Measurements from ENCODE around the gene GGACT.

The GGACT gene

DNA sequence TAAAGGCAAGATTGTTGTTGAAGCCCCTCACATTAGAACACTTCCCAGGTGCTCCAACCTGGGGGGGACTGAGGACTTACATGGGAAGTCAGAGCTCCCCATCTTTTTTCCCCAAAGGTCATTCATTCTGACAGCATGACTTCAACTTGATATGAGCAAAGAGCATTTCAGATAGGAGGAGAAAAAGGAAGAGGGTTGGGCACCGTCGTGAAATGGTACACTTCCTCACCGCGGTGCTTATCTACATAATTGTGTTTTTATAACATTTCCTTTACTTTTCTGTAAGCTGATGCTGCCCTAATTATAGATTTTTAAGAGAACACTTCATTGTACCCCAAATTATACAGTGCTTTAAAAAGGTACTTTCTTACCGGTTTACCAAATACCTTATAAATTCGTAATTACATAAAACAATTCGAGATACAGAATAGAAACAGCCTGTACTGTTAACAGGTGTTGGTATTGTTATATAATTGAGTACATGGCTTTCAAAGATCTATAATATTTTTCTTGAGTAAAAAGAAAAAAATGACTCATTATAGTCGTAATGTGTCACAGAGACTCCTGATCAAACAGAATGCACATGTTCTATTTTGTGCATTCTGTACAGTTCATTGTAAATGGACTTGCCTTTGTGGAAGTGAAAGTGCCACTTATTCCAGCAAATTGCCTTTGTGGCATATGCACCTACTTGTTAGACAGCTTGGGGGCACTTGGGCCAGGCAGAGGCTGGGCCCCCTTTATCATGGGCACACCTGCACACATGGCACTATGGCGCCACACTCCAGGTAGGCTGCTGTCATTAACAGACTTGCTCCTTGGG, 81.8 kb downstream of the GGACT start:
- no peak overlapping the region for H3K27ac ChIP-seq (ENCODE audit: insufficient read depth, low read depth, low read length, poor library complexity, severe bottlenecking)
- 88 to 95% methylated on average over 2 to 8 of the region's 9 CpGs for WGBS, 2 experiments

DNA sequence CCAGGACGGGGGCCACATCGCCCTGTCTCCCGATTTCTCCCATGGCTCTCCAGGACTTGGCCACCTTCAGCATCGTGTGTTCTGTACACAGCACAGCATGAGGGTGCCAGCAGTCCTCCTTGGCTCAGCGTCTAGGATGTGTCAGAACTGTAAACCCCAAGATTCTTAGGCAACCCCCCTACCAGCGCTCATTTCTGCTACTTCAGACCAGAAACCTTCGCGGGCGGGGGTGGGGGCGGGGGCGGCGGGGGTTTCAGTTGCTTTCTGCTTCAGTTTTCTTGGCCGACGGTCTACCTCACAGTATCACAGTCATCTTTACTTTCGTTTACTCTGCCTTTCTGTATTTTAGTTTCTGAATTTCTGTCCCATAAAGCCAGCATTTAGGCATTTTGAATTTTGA, 82.4 kb downstream of the GGACT start:
- 84 to 91% methylated on average over 15 of the region's 15 CpGs for WGBS, 2 experiments
- Histone ChIP-seq H3K4me3 (ENCODE audit: insufficient read depth, low read depth, low read length) (no peak overlapping the region), H3K36me3 (ENCODE audit: control insufficient read depth, insufficient read depth, low read length) (no peaks in the 10 kb centered on the region), H3K4me1 (ENCODE audit: control insufficient read depth, insufficient read depth, low read length) (peaks cover 9% of the 10 kb centered on the region), H3K27me3 (ENCODE audit: control insufficient read depth, insufficient read depth, low read length, poor library complexity, severe bottlenecking) (no peaks in the 10 kb centered on the region), H3K27ac (ENCODE audit: insufficient read depth, low read depth, low read length, poor library complexity, severe bottlenecking) (no peak overlapping the region), H3K9me3 (ENCODE audit: control insufficient read depth, low read length) (no peaks in the 10 kb centered on the region)

More for the DNA sequence above, 81.8 kb downstream of the GGACT start:
- no peaks in the 10 kb centered on the region for H3K36me3 ChIP-seq (ENCODE audit: control insufficient read depth, insufficient read depth, low read length)
- H3K9me3 ChIP-seq (ENCODE audit: control insufficient read depth, low read length), result no peaks in the 10 kb centered on the region
- no peak overlapping the region for H3K4me3 ChIP-seq (ENCODE audit: insufficient read depth, low read depth, low read length)
- H3K27me3 ChIP-seq (ENCODE audit: control insufficient read depth, insufficient read depth, low read length, poor library complexity, severe bottlenecking), result no peaks in the 10 kb centered on the region
- peaks cover 9% of the 10 kb centered on the region for H3K4me1 ChIP-seq (ENCODE audit: control insufficient read depth, insufficient read depth, low read length)

DNA sequence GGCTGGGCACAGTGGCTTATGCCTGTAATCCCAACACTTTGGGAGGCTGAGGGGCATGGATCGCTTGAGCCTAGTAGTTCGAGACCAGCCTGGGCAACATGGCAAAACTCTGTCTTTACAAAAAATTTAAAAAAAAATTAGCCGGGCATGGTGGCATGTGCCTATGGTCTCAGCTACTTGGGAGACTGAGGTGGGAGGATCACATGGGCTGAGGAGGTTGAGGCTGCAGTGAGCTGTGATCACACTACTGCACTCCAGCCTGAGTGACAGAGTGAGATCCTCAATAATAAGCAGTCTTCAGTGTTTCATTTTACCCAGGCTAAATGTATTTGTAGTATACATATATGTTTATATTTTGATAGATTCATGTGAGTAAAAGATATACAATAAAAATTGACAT, 85.0 kb downstream of the GGACT start:
- Histone ChIP-seq H3K27me3 (ENCODE audit: control insufficient read depth, insufficient read depth, low read length, poor library complexity, severe bottlenecking) (no peaks in the 10 kb centered on the region), H3K4me3 (ENCODE audit: insufficient read depth, low read depth, low read length) (no peak overlapping the region), H3K27ac (ENCODE audit: insufficient read depth, low read depth, low read length, poor library complexity, severe bottlenecking) (no peak overlapping the region), H3K9me3 (ENCODE audit: control insufficient read depth, low read length) (no peaks in the 10 kb centered on the region), H3K4me1 (ENCODE audit: control insufficient read depth, insufficient read depth, low read length) (no peaks in the 10 kb centered on the region), H3K36me3 (ENCODE audit: control insufficient read depth, insufficient read depth, low read length) (no peaks in the 10 kb centered on the region)
- 96 to 97% methylated on average over 3 of the region's 3 CpGs for WGBS, 2 experiments

DNA sequence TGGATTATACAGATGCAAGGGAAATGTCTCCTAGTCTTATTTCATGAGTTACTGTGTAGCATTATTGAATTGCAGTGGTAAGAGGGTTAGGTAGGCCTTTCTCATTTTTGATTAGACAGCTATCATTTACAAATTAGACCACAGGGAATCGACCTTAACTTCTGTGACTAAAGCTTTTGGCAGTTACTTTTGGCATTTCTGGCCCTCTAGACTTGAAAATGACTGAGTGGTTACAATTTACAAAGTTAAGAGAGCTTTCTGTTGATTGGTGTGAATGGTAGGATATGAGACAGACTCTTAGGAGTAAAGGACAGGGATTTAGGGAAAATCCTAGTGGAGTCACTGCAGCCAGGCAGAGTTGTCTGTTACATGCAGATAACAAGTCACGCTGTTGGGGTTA, 86.1 kb downstream of the GGACT start:
- H3K27ac ChIP-seq (ENCODE audit: insufficient read depth, low read depth, low read length, poor library complexity, severe bottlenecking), result no peak overlapping the region
- no peaks in the 10 kb centered on the region for H3K36me3 ChIP-seq (ENCODE audit: control insufficient read depth, insufficient read depth, low read length)
- no peak overlapping the region for H3K4me3 ChIP-seq (ENCODE audit: insufficient read depth, low read depth, low read length)
- no peaks in the 10 kb centered on the region for H3K4me1 ChIP-seq (ENCODE audit: control insufficient read depth, insufficient read depth, low read length)
- no peaks in the 10 kb centered on the region for H3K27me3 ChIP-seq (ENCODE audit: control insufficient read depth, insufficient read depth, low read length, poor library complexity, severe bottlenecking)
- WGBS, 2 experiments, result 88 to 91% methylated on average over 2 of the region's 2 CpGs
- no peaks in the 10 kb centered on the region for H3K9me3 ChIP-seq (ENCODE audit: control insufficient read depth, low read length)

DNA sequence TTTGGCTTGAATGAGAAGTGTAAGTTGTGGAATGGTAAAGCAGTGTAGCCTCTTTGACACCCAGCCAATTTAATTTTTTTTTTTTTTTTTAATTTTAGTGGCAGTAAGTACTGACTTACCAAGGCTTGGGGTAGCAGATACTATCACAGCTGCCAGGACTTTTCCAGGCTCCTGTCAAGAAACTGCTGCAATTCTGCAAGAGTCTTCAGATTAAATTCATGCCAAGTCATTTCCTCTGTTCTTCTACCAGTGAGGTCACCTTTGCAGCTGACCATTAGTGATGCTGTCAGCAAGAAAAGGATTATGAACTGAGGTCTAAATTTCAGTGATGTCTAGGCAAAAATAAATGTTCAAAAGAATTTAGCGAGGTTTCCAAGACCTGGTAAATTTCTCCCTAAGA, 91.2 kb downstream of the GGACT start:
- Histone ChIP-seq H3K27me3 (ENCODE audit: control insufficient read depth, insufficient read depth, low read length, poor library complexity, severe bottlenecking) (no peaks in the 10 kb centered on the region), H3K27ac (ENCODE audit: insufficient read depth, low read depth, low read length, poor library complexity, severe bottlenecking) (no peak overlapping the region), H3K9me3 (ENCODE audit: control insufficient read depth, low read length) (no peaks in the 10 kb centered on the region), H3K36me3 (ENCODE audit: control insufficient read depth, insufficient read depth, low read length) (no peaks in the 10 kb centered on the region), H3K4me1 (ENCODE audit: control insufficient read depth, insufficient read depth, low read length) (no peaks in the 10 kb centered on the region), H3K4me3 (ENCODE audit: insufficient read depth, low read depth, low read length) (no peak overlapping the region)
- 93 to 98% methylated on average over 1 of the region's 1 CpG for WGBS, 2 experiments

DNA sequence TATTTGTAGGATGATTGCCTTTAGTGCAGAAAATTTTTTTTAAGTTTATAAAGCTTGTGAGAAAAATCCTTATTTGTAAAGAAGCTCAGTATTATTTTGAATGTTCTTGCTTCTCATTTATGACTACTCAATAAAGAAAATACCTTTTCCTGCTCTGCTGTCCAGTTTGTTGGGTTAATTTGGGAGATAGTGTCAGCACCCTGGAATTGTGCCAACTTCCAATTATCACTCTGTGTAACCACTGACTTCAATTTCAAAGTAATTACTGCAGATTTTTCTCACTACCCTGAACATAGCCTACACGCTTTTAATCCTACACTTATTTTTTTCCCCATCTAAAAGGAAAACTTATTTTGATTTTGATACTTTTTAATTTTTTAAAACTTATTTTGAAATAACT, 93.1 kb downstream of the GGACT start:
- no peak overlapping the region for H3K27ac ChIP-seq (ENCODE audit: insufficient read depth, low read depth, low read length, poor library complexity, severe bottlenecking)
- H3K4me3 ChIP-seq (ENCODE audit: insufficient read depth, low read depth, low read length), result no peak overlapping the region
- no peaks in the 10 kb centered on the region for H3K9me3 ChIP-seq (ENCODE audit: control insufficient read depth, low read length)
- 100% methylated on average over 1 of the region's 1 CpG; no CpG with 5 or more reads in 1 of the 2 experiments for WGBS, 2 experiments
- H3K36me3 ChIP-seq (ENCODE audit: control insufficient read depth, insufficient read depth, low read length), result no peaks in the 10 kb centered on the region
- H3K4me1 ChIP-seq (ENCODE audit: control insufficient read depth, insufficient read depth, low read length), result peaks cover 10% of the 10 kb centered on the region
- H3K27me3 ChIP-seq (ENCODE audit: control insufficient read depth, insufficient read depth, low read length, poor library complexity, severe bottlenecking), result no peaks in the 10 kb centered on the region

DNA sequence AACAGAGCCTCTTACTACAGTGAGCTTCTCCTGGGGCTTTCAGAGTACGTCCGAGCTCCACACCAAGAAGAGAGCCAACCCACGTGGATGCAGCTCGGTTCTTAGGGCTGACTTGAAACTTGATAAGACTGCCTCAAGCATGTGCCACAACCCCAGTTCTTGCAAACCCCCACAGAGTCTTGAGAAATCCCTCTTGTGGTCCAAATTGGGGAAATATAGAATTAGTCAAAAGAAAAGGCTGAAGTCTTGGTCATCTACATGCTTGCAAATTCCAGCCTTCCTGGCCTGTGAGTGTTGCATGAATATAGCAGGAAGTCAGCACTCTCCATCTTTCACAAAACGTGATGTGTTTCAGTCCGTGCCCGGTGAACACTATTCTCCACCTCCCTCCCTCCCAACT, 95.2 kb downstream of the GGACT start:
- no peaks in the 10 kb centered on the region for H3K9me3 ChIP-seq (ENCODE audit: control insufficient read depth, low read length)
- 92 to 96% methylated on average over 7 of the region's 7 CpGs for WGBS, 2 experiments
- H3K4me1 ChIP-seq (ENCODE audit: control insufficient read depth, insufficient read depth, low read length), result peaks cover 14% of the 10 kb centered on the region
- no peak overlapping the region for H3K4me3 ChIP-seq (ENCODE audit: insufficient read depth, low read depth, low read length)
- no peaks in the 10 kb centered on the region for H3K27me3 ChIP-seq (ENCODE audit: control insufficient read depth, insufficient read depth, low read length, poor library complexity, severe bottlenecking)
- H3K36me3 ChIP-seq (ENCODE audit: control insufficient read depth, insufficient read depth, low read length), result no peaks in the 10 kb centered on the region
- no peak overlapping the region for H3K27ac ChIP-seq (ENCODE audit: insufficient read depth, low read depth, low read length, poor library complexity, severe bottlenecking)

DNA sequence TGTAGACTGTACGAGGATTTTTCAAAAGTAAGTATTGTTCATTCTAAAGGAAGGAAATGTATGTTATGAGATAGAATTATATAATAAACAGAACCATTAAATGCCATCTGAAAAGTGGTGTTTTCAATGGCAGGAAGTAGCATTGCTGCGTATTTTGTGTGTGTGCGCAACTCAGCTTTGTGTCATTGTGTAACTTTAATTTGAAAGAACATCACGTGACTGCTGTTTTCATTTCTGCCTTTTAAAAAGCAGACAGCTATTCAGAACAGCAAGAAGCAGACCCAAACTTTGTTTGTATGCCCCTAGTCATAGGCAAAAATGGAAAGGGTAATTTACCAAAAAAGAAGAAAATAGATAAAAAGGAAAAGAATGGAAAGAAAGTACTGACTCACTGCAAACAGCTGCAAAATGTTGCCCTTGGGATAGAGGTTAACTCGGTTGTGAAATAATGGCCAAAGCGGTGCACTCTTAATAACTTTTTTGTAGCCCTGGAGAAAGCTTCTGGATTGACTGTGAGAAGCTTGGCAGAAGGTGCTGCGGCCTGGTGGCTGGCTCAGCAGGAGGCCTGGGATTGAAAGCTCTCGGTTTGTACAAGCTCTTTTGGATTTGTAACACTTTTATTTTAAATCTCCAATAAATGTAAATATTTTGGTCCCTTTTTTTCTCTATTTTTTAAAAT, 97.3 kb downstream of the GGACT start:
- Histone ChIP-seq H3K4me1 (ENCODE audit: control insufficient read depth, insufficient read depth, low read length) (peaks cover 14% of the 10 kb centered on the region), H3K4me3 (ENCODE audit: insufficient read depth, low read depth, low read length) (no peak overlapping the region), H3K27ac (ENCODE audit: insufficient read depth, low read depth, low read length, poor library complexity, severe bottlenecking) (no peak overlapping the region), H3K36me3 (ENCODE audit: control insufficient read depth, insufficient read depth, low read length) (no peaks in the 10 kb centered on the region), H3K9me3 (ENCODE audit: control insufficient read depth, low read length) (no peaks in the 10 kb centered on the region), H3K27me3 (ENCODE audit: control insufficient read depth, insufficient read depth, low read length, poor library complexity, severe bottlenecking) (no peaks in the 10 kb centered on the region)
- WGBS, 2 experiments, result 71 to 73% methylated on average over 6 to 7 of the region's 8 CpGs

DNA sequence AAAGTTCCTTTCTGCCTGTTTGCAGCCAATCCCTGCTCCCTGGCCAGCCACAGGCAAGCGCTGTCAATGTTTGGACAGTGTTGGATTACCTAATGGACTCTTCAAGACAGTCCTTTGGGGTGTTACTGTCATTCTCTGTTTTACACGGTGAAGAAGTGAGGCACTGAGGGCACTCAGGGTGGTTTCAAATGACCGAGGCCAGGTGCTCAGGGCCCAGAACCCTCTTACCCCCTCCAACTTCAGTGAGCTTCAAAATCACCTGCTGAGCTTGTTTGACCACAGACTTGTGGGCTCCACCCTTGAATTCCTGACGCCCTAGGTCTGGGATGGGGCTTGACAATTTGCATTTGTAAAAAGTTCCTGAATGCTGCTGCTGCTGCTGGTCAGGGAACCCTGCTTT, 97.9 kb downstream of the GGACT start:
- Histone ChIP-seq H3K36me3 (ENCODE audit: control insufficient read depth, insufficient read depth, low read length) (no peaks in the 10 kb centered on the region), H3K4me3 (ENCODE audit: insufficient read depth, low read depth, low read length) (no peak overlapping the region), H3K27me3 (ENCODE audit: control insufficient read depth, insufficient read depth, low read length, poor library complexity, severe bottlenecking) (no peaks in the 10 kb centered on the region), H3K4me1 (ENCODE audit: control insufficient read depth, insufficient read depth, low read length) (peaks cover 14% of the 10 kb centered on the region), H3K9me3 (ENCODE audit: control insufficient read depth, low read length) (no peaks in the 10 kb centered on the region), H3K27ac (ENCODE audit: insufficient read depth, low read depth, low read length, poor library complexity, severe bottlenecking) (no peak overlapping the region)
- 16 to 18% methylated on average over 4 of the region's 4 CpGs for WGBS, 2 experiments

DNA sequence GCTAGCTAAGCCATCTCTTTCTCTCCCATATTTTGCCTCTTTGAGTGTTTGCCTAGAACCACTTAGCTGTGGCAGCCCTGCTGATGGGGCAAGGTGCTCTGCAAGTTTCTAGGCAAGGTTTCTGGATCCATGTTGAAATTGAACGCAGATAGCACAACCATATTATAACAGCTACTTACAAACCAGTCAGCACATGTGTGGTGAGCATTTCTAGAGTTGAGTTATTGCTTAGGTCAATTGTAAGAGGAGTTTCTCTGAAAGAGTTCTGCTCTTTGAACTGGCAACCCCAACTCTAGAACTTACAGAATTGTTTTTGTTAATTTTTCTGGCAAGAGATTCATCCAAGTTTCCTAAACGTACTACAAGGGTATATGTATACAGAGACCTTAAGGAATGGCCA, 103.3 kb downstream of the GGACT start:
- no peaks in the 10 kb centered on the region for H3K27me3 ChIP-seq (ENCODE audit: control insufficient read depth, insufficient read depth, low read length, poor library complexity, severe bottlenecking)
- no peaks in the 10 kb centered on the region for H3K36me3 ChIP-seq (ENCODE audit: control insufficient read depth, insufficient read depth, low read length)
- H3K9me3 ChIP-seq (ENCODE audit: control insufficient read depth, low read length), result no peaks in the 10 kb centered on the region
- H3K4me3 ChIP-seq (ENCODE audit: insufficient read depth, low read depth, low read length), result no peak overlapping the region
- H3K27ac ChIP-seq (ENCODE audit: insufficient read depth, low read depth, low read length, poor library complexity, severe bottlenecking), result no peak overlapping the region
- 97 to 100% methylated on average over 1 to 2 of the region's 2 CpGs for WGBS, 2 experiments
- peaks cover 2% of the 10 kb centered on the region for H3K4me1 ChIP-seq (ENCODE audit: control insufficient read depth, insufficient read depth, low read length)

Measured in ectodermal cell (in vitro differentiated cells).